Ishikawa (cell line): ENCODE measurements around the gene BEST4.

ENCODE experiments used
- CEBPB ChIP-seq: IDR thresholded peaks from 2 replicates; pipeline ENCODE4 v1.6.1; 2012
- CREB1 ChIP-seq: IDR thresholded peaks from 2 replicates; pipeline ENCODE4 v1.6.1; 2012; ENCODE audit warnings: low read depth
- EGR1 ChIP-seq: IDR thresholded peaks from 2 replicates; pipeline ENCODE4 v1.6.1; 2012
- EP300 ChIP-seq: IDR thresholded peaks from 2 replicates; pipeline ENCODE4 v1.6.1; 2012; ENCODE audit warnings: borderline replicate concordance
- FOXM1 ChIP-seq: IDR thresholded peaks from 2 replicates; pipeline ENCODE4 v1.6.1; 2012; ENCODE audit warnings: low read depth, borderline replicate concordance
- NFIC ChIP-seq: IDR thresholded peaks from 2 replicates; pipeline ENCODE4 v1.6.1; 2012
- RAD21 ChIP-seq: IDR thresholded peaks from 2 replicates; pipeline ENCODE4 v1.6.1; 2012; ENCODE audit warnings: low read depth
- REST ChIP-seq: IDR thresholded peaks from 2 replicates; pipeline ENCODE4 v1.6.1; 2012; ENCODE audit warnings: low read depth, mild to moderate bottlenecking
- TAF1 ChIP-seq: IDR thresholded peaks from 2 replicates; pipeline ENCODE4 v1.6.1; 2012; ENCODE audit warnings: low read depth, mild to moderate bottlenecking
- TCF12 ChIP-seq: IDR thresholded peaks from 2 replicates; pipeline ENCODE4 v1.6.1; 2012; ENCODE audit warnings: low read depth
- TEAD4 ChIP-seq: IDR thresholded peaks from 2 replicates; pipeline ENCODE4 v1.6.1; 2012
- USF1 ChIP-seq: IDR thresholded peaks from 2 replicates; pipeline ENCODE4 v1.6.1; 2012
- YY1 ChIP-seq: IDR thresholded peaks from 2 replicates; pipeline ENCODE4 v1.6.1; 2012; ENCODE audit warnings: low read depth
- ZBTB7A ChIP-seq: IDR thresholded peaks from 2 replicates; pipeline ENCODE4 v1.6.1; 2012; ENCODE audit warnings: low read depth
- TF ChIP-seq, protein P1 (sequence below): IDR thresholded peaks from 2 replicates; pipeline ENCODE4 v1.6.1; 2012

Gene BEST4

GRCh38 chr1:44747878-44748277, 40.1 kb downstream of the BEST4 start:
- no peak for TF ChIP-seq ZBTB7A
- TF ChIP-seq TCF12: no peak
- TF ChIP-seq REST: no peak
- TF ChIP-seq USF1: no peak
- no peak for TF ChIP-seq NFIC
- no peak for TF ChIP-seq TAF1
- TF ChIP-seq CEBPB: no peak
- no peak for TF ChIP-seq EGR1
- no peak for TF ChIP-seq TEAD4

GRCh38 chr1:44743211-44743610, 44.8 kb downstream of the BEST4 start:
- TF ChIP-seq TCF12 (no peak), EP300 (no peak), NFIC (no peak), ZBTB7A (no peak), EGR1 (no peak), CEBPB (no peak), REST (no peak), YY1 (no peak), TAF1 (no peak), CREB1 (no peak), TEAD4 (no peak), RAD21 (no peak), USF1 (no peak), FOXM1 (no peak)
- TF ChIP-seq, protein P1, sequence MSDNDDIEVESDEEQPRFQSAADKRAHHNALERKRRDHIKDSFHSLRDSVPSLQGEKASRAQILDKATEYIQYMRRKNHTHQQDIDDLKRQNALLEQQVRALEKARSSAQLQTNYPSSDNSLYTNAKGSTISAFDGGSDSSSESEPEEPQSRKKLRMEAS: no peak

GRCh38 chr1:44740179-44740617, 47.8 kb downstream of the BEST4 start:
- TF ChIP-seq REST (no peak), EGR1 (peak; percentile 20; the same call in 1 of the 2 replicates)

DNA sequence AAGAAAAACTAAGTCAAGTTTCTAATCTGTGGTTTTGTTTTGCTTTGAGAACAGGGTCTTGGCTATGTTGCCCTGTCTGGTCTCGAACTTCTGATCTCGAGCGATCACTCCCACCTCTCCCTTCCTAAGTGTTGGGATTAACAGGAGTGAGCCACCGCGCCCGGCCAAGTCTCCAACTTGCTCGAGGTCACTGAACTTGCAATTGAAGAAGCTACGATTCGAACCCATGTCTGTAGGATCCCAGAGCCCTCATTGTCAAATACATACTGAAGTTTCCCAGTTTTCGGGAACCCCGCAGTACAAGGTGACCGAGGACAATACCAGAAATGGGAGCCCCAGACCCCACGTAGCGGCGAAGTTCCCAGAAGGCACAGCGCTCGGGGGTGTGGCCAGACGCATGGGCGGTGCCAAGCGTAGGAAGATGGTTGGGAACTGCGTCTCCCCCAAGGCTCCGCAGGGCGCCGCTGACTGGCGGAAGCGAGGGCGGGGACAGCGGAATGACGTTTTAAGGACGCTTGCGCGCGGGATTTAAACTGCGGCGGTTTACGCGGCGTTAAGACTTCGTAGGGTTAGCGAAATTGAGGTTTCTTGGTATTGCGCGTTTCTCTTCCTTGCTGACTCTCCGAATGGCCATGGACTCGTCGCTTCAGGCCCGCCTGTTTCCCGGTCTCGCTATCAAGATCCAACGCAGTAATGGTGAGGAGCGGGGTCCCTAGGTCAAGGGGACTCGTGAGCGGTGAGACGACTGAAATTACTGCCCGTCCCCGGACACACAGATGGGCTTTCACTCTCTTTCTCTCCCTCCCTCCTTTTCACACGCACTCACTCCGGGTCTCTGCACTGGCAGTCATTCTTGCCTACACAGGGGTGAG, 48.4 kb downstream of the BEST4 start, which contains the start of gene KIF2C:
Gene KIF2C, plus strand, starts transcription at position 531 of the 872 bp plus-strand sequence. Its CDS starts 96 bp downstream, at position 627.
- TF ChIP-seq EP300: peak; percentile 17; the same call in 1 of the 2 replicates
- peak; percentile 87 for TF ChIP-seq CREB1
- TF ChIP-seq, protein P1: peak; percentile 55; the same call in 1 of the 2 replicates
- no peak for TF ChIP-seq USF1
- no peak for TF ChIP-seq REST
- 0 out of 2 replicates have a peak, but pooled peaks have one; percentile 10 for TF ChIP-seq EGR1
- TF ChIP-seq TAF1: no peak; the same call in none of the 2 replicates
- 0 out of 2 replicates have a peak, but pooled peaks have one; percentile 4 for TF ChIP-seq TEAD4
- TF ChIP-seq NFIC: no peak
- peak; percentile 99 for TF ChIP-seq FOXM1
- no peak for TF ChIP-seq RAD21
- peak; percentile 59 for TF ChIP-seq TCF12
- peak; percentile 58; the same call in 1 of the 2 replicates for TF ChIP-seq YY1
